K562 (cell line): ENCODE data around the gene ANP32B. TPM values are rescaled to one million over a fixed set of nuclear protein-coding genes. Genes with fewer than 3 reads are reported as not detected.

ENCODE experiments used
- ATAC-seq: fragments of 200-7000 bp; cut with Tn5 transposase; 3 replicates; pipeline ENCODE4 v1.9.1; 2020; ENCODE audit warnings: moderate library complexity
- BruUV-seq: library from RNA; stranded (reverse); fragments of 400-500 nt; replicated peaks from 2 replicates; lab custom pipeline; 2021; lab: Mats Ljungman, UMichigan
- CTCF ChIA-PET: fragments of 300-600 bp; formaldehyde crosslinking; extraction: SDS; loops from one replicate; lab custom pipeline; 2021; ENCODE audit warnings: low intra/inter-chr PET ratio; lab: Yijun Ruan, JAX
- POLR2A ChIA-PET: fragments of 300-600, 350-650 bp; sonication (Branson Sonifier 250); formaldehyde crosslinking; extraction: SDS; loops from one replicate; lab custom pipeline; 2021; ENCODE audit warnings: antibody characterized with exemption, inconsistent platforms; lab: Yijun Ruan, JAX
- DNase-seq, 4 experiments: peaks; one replicate each; pipeline versions ENCODE4 v3.0.0 to v3.0.0-alpha.2; 2011 to 2018; ENCODE audit warnings: low spot score in 3 of 4, mixed read lengths in 3 of 4; ENCODE audit errors: extremely low read depth in 1 of 4
- FAIRE-seq: peaks from 2 replicates; lab custom pipeline; 2011; peaks lifted over from hg19 to GRCh38; lab: Jason Lieb, UNC
- H2AFZ ChIP-seq: 2 replicates; pipeline ENCODE4 v1.6.0; 2011; ENCODE audit warnings: low read depth, low read length, control low read depth, inconsistent platforms
- H3K27ac ChIP-seq: fragments of 200-600 bp; 3 replicates; pipeline ENCODE4 v1.8.0; 2011; ENCODE audit warnings: low read depth, mild to moderate bottlenecking, control low read depth, inconsistent platforms, low read length, moderate library complexity, mixed read lengths; ENCODE audit errors: extremely low read depth
- H3K27me3 ChIP-seq, 2 experiments: fragments of 300-600 bp in 1 of 2; 2 replicates in 1 of 2; 3 replicates in 1 of 2; pipeline versions ENCODE4 v1.6.0 to v1.8.0; 2011; ENCODE audit warnings: inconsistent platforms in 2 of 2, low read length in 2 of 2, mild to moderate bottlenecking in 1 of 2, mixed read lengths in 1 of 2, moderate library complexity in 1 of 2; ENCODE audit not compliant: control insufficient read depth in 2 of 2, insufficient read depth in 2 of 2
- H3K36me3 ChIP-seq: fragments of 300-600 bp; 3 replicates; pipeline ENCODE4 v1.8.0; 2011; ENCODE audit warnings: mild to moderate bottlenecking, low read length, inconsistent platforms; ENCODE audit not compliant: control insufficient read depth, insufficient read depth
- H3K4me1 ChIP-seq, 2 experiments: fragments of 200-600 bp in 1 of 2; replicated peaks in 1 of 2; 2 replicates in 1 of 2; 3 replicates in 1 of 2; pipeline versions ENCODE4 v1.5.1 to v1.8.0; 2011; ENCODE audit warnings: inconsistent platforms in 2 of 2, low read length in 2 of 2, mild to moderate bottlenecking in 1 of 2, mixed read lengths in 1 of 2, moderate library complexity in 1 of 2; ENCODE audit not compliant: control insufficient read depth in 2 of 2, insufficient read depth in 2 of 2
- H3K4me2 ChIP-seq: 2 replicates; pipeline ENCODE4 v1.6.1; 2011; ENCODE audit warnings: low read length, control low read depth, inconsistent platforms, mixed read lengths; ENCODE audit not compliant: insufficient read depth
- H3K4me3 ChIP-seq: fragments of 200-600 bp; sonication (generic), shearing (Covaris generic); 2 replicates; pipeline ENCODE4 v1.5.1; 2016; ENCODE audit warnings: control low read depth, inconsistent platforms
- H3K79me2 ChIP-seq: fragments of 200-600 bp; 3 replicates; pipeline ENCODE4 v1.8.0; 2011; ENCODE audit warnings: low read length, inconsistent platforms; ENCODE audit not compliant: control insufficient read depth, insufficient read depth
- H3K9ac ChIP-seq, 2 experiments: 2 replicates each; pipeline versions ENCODE4 v1.6.0 to v1.6.1; 2011; ENCODE audit warnings: low read depth in 2 of 2, low read length in 2 of 2, control low read depth in 1 of 2, inconsistent platforms in 1 of 2, mild to moderate bottlenecking in 1 of 2, mixed read lengths in 1 of 2; ENCODE audit not compliant: insufficient read depth in 1 of 2
- H3K9me1 ChIP-seq: one replicate; pipeline ENCODE4 v1.6.0; 2011; ENCODE audit warnings: inconsistent platforms, mild to moderate bottlenecking, low read length, moderate library complexity; ENCODE audit not compliant: control insufficient read depth, insufficient read depth
- H3K9me3 ChIP-seq: replicated peaks from 2 replicates; pipeline ENCODE4 v1.5.1; 2011; ENCODE audit warnings: low read depth, low read length, inconsistent platforms; ENCODE audit not compliant: control insufficient read depth, insufficient read depth
- H4K20me1 ChIP-seq: replicated peaks from 2 replicates; pipeline ENCODE4 v1.6.1; 2011; ENCODE audit warnings: low read length, inconsistent platforms, mixed read lengths; ENCODE audit not compliant: control insufficient read depth, insufficient read depth
- SIN3A ChIP-seq, 2 experiments: fragments of 150-350 bp in 1 of 2; IDR thresholded peaks; 2 replicates each; pipeline ENCODE4 v1.6.1; 2011 to 2016; ENCODE audit warnings: borderline replicate concordance in 2 of 2, low read depth in 2 of 2, low read length in 2 of 2, mild to moderate bottlenecking in 2 of 2, moderate library complexity in 2 of 2; ENCODE audit not compliant: control insufficient read depth in 1 of 2
- WGBS: fragments of 100-300 bp; shearing (Covaris generic); methylation state at CpG from one replicate; pipeline ENCODE4 v1.1.6; 2016; ENCODE audit warnings: low coverage, mixed read lengths; ENCODE audit not compliant: insufficient coverage; ENCODE audit errors: missing lambda C conversion rate; 5-methylcytosine and 5-hydroxymethylcytosine counted together
- in situ Hi-C: fragments of 300-500 bp; cut with MboI; formaldehyde crosslinking; loops from 4 replicates; pipeline ENCODE4 v1.15.0; 2018; ENCODE audit warnings: inconsistent platforms, mixed read lengths
- intact Hi-C: fragments of 100-400 bp; cut with micrococcal nuclease; formaldehyde crosslinking; loops from 2 replicates; pipeline ENCODE4 v1.14.2; 2022
- polyA plus RNA-seq, 8 experiments: library from polyadenylated mRNA; depleted of rRNA in 4 of 8; stranded (reverse) in 5 of 8; unstranded in 3 of 8; fragments of >200 nt; fragmentation: Nextera tagmentation in 2 of 8; fragmentation: Illumina TruSeq in 1 of 8; extraction: Ambion mirVana in 2 of 8; extraction: Trizol in 1 of 8; gene quantifications; 2 replicates each; pipeline versions ENCODE4 v1.2.1 to v1.2.3, GENCODE V29; 2011 to 2014; ENCODE audit warnings: inconsistent platforms in 1 of 8, missing spikeins in 1 of 8
- total RNA-seq, 7 experiments: library from RNA; depleted of rRNA in 6 of 7; stranded (reverse); fragments of >200 nt in 6 of 7; fragmentation: Illumina TruSeq in 2 of 7; extraction: Trizol in 2 of 7; gene quantifications; 2 replicates each; pipeline versions ENCODE4 v1.2.1 to v1.2.3, GENCODE V29; 2011 to 2021; ENCODE audit warnings: low replicate concordance in 1 of 7

ANP32B gene
- total and polyA plus RNA-seq, 9 of the 15 experiments (the other 6 are each of a cell fraction or from before 2014, with no cell fraction given), result 68.9 to 815 (median 141) TPM

DNA sequence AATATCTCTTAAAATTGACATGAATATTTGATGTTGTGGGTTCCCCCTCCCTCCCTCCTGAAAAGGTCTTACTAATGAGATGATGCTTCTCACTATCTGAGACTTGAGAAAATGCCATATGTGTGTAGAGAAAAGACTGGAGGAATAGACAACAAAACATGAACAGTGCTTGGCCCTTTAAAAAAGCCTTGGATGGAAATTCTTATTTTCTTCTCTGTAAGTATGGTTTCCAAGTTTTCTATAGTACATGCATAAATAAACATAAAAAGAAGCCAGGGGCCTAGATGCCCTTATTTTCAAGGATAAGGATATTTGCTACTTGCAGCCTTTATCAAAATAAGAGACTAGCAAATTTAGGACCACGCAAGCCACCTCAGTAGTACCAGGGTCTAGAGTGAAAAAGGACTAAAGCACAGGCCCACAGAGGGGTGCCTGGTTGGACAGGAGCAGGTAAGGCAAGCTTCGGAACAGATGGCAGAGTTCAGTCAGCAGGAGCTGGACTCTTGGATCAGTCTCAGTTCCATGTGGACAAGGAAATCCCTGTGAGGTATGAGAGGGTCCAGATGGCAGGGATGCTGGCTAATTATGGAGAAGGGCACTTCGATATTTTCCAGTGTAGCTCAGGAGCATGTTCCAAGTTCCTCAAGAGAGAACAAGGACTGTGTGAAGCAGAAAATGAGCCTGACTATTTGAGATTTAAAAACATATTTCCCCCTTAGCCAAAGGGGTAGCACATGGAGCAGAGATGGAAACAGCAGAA lies 4.6 kb upstream of the ANP32B start:
- intact Hi-C loops (no loop called here), in situ Hi-C loops (no loop called here)
- Histone ChIP-seq H2AFZ (peak overlapping the region; percentile 63), H3K79me2 (peaks cover 28% of the 10 kb centered on the region), H3K9me3 (peaks cover 4% of the 10 kb centered on the region; the same call in 1 of the 2 replicates), H4K20me1 (no peaks in the 10 kb centered on the region), H3K4me2 (no peak overlapping the region), H3K4me1 (peaks cover 24 to 36% of the 10 kb centered on the region in 2 experiments; a peak in 4 of 5 replicates), H3K9me1 (no peaks in the 10 kb centered on the region), H3K9ac (peak overlapping the region in 1 of 2 experiments; percentile 66; a peak in 2 of 4 replicates), H3K4me3 (no peak overlapping the region), H3K27ac (peak overlapping the region; percentile 33; the same call in 1 of the 3 replicates), H3K27me3 (no peaks in the 10 kb centered on the region), H3K36me3 (no peaks in the 10 kb centered on the region; the same call in 2 of the 3 replicates)
- 92% methylated on average over 3 of the region's 3 CpGs for WGBS
- POLR2A ChIA-PET, result interaction anchor here (0.6 to 5.3 kb wide), 5 partner anchors 9 to 67 kb away, joined by 3 to 84 read pairs (median 3); no protein-coding TSS in a partner anchor
- TF ChIP-seq SIN3A (IDR thresholded peaks at IDR 0.05; ENCODE audit: borderline replicate concordance in 2 of 2, control insufficient read depth in 1 of 2, low read depth in 2 of 2, low read length in 2 of 2), result no peak
- no TSS peak for BruUV-seq
- no peak for DNase-seq
- ATAC-seq, result no peak
- CTCF ChIA-PET, result no interaction called here
- FAIRE-seq, result no peak
